GM19238 (cell line): Measurements from ENCODE around the gene NYAP1.
"Not testable (repeated sequence)": the region's sequence is repeated elsewhere in the genome, so short reads cannot be mapped to it uniquely, and the experiment has no call there.

ENCODE experiments used
- DNase-seq: peaks from one replicate; pipeline ENCODE4 v3.0.0; 2011; ENCODE audit warnings: low spot score; ENCODE audit not compliant: insufficient read length

The NYAP1 gene

GRCh38 chr7:100483722-100484672 lies at the start of gene NYAP1:
Gene NYAP1, plus strand, starts transcription at chr7:100483927. Its CDS starts 1,385 bp downstream, at chr7:100485312.
- peak; percentile 47 for DNase-seq

DNA sequence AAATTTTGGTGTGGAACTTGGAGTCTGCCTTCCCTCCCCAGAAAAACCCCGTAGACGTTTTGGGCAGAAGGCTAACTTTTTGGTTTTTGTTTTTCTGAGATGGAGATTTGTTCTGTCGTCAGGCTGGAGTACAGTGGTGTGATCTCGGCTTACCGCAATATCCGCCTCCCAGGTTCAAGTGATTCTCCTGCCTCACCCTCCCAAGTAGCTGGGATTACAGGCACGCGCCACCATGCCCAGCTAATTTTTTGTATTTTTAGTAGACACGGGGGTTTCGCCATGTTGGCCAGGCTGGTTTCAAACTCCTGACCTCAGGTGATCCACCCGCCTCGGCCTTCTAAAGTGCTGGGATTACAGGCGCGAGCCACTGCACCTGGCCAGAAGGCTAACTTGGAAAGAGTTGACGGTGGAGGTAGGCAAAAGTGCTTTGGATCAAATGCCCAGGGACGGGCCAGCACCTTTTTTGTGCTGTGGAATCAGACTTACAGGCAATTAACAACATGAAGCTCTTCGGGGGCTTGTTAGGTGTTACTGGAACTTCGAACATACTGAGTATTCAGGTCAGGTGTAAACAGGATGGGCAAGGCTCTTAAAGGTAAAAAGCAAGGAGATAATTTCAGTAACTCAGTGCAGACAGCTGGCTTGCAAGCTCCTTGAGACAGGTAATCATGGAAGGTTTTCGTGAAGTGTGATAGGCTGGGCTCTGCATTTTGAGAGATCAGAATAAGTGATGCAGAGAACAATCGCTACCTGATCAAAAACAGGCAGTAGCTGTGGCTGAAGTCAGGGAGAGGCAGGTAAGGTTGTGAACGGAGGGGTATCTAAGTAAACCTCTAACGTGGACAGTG lies 49.2 kb upstream of the NYAP1 start:
- no peak for DNase-seq

GRCh38 chr7:100435401-100436304 lies 48.1 kb upstream of the NYAP1 start:
- peak; percentile 52 for DNase-seq

DNA sequence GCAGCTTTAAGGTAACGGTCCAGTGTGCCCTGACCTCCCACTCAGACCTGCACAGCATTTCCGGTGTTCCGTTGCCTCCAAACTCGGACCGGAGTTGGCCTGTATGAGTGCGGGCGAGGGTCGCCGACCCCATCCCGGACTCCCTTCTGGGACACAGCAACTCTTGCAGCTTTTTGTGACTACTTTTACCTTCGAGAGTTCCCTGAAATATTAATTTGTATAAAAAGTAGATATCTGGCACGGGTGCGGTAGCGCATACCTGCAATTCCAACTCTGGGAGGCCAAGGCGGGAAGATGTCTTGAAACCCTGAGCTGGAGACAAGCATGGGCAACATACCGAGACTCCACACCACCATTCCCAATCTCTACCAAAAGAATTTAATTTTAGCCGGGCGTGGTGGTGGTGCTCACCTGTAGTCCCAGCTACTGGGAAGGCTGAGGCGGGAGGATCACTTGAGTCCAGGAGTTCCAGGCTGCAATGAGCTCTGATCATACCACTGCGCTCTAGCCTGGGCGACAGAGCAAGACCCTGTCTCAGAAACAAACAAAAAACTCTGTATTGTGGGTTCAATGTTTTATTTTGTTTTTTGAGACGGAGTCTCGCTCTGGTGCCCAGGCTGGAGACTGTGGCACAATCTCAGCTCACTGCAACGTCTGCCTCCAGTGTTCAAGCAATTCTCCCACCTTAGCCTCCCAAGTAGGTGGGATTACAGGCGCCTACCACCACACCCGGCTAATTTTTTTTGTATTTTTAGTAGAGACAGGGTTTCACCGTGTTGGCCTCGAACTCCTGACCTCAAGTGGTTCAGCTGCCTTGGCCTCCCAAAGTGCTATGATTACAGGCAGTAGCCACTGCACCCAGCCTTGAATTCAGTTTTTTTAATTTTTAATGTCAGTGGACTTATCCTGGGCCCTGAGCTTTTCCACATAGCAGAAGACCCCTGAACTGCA lies 46.3 kb upstream of the NYAP1 start:
- no peak for DNase-seq

GRCh38 chr7:100438172-100438571 lies 45.6 kb upstream of the NYAP1 start:
- DNase-seq = no peak

DNA sequence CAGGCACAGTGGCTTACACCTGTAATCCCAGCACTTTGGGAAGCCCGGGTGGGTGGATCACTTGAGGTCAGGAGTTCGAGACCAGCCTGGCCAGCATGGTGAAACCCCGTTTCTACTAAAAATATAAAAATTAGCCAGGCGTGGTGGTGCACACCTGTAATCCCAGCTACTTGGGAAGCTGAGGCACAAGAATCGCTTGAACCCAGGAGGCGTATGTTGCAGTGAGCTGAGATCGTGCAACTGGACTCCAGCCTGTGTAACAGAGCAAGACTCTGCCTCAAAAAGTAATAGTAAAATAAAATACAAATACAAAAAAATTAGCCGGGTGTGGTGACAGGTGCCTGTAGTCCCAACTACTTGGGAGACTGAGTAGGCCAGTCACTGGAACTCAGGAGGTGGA lies 45.0 kb upstream of the NYAP1 start:
- not testable (repeated sequence) for DNase-seq

GRCh38 chr7:100439244-100439643 lies 44.5 kb upstream of the NYAP1 start:
- not testable (repeated sequence) for DNase-seq

- DNase-seq = no peak
Observed at GRCh38 chr7:100441641-100442535, 41.8 kb upstream of the NYAP1 start.

GRCh38 chr7:100443096-100443840 lies 40.5 kb upstream of the NYAP1 start:
- no peak for DNase-seq

- no peak for DNase-seq
Observed at GRCh38 chr7:100444311-100445278, 39.1 kb upstream of the NYAP1 start.

DNA sequence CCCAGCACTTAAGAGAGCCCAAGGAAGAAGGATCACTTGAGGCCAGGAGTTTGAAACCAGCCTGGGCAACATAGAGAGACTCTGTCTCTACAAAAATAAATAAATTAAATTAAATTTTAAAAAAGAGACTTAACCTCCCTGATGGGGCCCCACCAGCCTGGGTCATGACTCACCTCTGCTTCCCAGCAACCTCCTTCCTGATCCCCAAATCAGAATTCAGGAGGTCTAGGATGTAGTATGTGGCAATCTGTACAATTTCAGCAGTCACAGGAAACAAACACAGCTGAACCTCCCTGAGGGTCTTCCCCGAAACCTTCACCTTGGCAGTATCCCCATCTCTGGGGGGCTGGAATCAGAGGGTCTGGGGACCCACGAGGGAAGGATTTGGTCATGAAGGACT lies 37.7 kb upstream of the NYAP1 start:
- no peak for DNase-seq

DNA sequence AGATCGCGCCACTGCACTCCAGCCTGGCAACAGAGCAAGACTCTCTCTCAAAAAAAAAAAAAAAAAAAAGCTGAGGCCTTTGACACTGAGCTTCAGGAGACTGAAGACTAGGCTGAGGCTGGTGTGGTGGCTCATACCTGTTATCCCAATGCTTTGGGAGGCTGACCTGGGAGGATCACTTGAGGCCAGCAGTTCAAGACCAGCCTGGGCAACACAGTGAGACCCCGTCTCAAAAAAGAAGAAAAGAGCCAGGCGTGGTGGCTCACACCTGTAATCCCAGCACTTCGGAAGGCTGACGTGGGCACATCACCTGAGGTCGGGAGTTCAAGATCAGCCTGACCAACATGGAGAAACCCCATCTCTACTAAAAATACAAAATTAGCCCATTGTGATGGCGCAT lies 36.4 kb upstream of the NYAP1 start:
- not testable (repeated sequence) for DNase-seq

DNA sequence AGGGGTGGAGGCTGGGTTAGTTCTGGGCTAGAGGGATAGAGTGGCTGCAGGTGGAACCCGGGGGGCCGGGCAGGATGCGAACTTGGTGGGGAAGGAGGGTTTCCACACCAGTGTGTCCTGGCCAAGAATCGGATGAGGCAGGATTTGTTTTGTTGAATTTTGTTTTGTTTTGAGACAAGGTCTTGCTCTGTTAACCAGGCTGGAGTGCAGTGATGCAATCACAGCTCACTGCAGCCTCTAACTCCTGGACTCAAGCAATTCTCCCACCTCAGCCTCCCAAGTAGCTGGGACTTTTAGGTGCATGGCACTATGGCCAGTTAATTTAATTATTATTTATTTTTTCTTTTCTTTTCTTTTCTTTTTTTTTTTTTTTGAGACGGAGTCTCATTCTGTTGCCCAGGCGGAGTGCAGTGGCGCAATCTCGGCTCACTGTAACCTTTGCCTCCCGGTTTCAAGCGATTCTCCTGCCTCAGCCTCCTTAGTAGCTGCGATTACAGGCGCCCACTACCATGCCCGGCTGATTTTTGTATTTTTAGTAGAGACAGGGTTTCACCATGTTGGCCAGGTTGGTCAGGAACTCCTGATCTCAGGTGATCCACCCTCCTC lies 34.4 kb upstream of the NYAP1 start:
- DNase-seq = no peak

DNA sequence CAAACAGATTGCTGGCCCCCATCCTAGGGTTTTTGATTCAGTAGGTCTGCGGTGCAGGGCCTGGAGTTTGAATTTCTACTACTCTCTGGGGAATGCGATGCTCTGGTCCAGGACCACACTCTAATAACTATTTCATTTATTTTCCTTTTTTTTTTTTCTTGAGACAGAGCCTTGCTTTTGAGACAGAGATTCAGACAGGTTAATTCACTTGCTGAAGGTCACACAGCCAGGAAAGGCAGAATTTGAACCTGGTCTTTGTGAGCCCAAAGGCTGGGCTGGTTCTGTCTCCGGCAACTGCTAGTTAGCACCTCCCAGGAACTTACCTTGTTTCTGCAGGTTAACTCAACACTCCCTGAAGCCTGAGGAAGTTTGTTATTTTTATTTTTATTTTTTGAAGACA lies 31.2 kb upstream of the NYAP1 start:
- DNase-seq = no peak

- DNase-seq = not testable (repeated sequence)
Observed at GRCh38 chr7:100453854-100454253, 29.9 kb upstream of the NYAP1 start.

- DNase-seq = no peak
Observed at GRCh38 chr7:100455206-100455605, 28.5 kb upstream of the NYAP1 start.

GRCh38 chr7:100456562-100456961 lies 27.2 kb upstream of the NYAP1 start:
- DNase-seq = no peak
